Measurements from ENCODE around the gene COBLL1.

Gene COBLL1

GRCh38 chr2:164705412-164706167 lies 136.0 kb downstream of the COBLL1 start:
- H3K79me2 ChIP-seq (ENCODE audit: insufficient read depth, low read length): no peaks in the 10 kb centered on the region
- H2AFZ ChIP-seq (ENCODE audit: low read length): no peak overlapping the region
- no peaks in the 10 kb centered on the region for H3K4me1 ChIP-seq (ENCODE audit: insufficient read depth, low read length, severe bottlenecking)
- H3K4me3 ChIP-seq (ENCODE audit: low read depth, low read length, poor library complexity, severe bottlenecking): no peak overlapping the region
- no peaks in the 10 kb centered on the region for H3K9me3 ChIP-seq (ENCODE audit: low read length)
- no peak overlapping the region for H3K9ac ChIP-seq (ENCODE audit: low read length)
- no peaks in the 10 kb centered on the region for H3K36me3 ChIP-seq (ENCODE audit: insufficient read depth, low read length)
- no peaks in the 10 kb centered on the region for H4K20me1 ChIP-seq (ENCODE audit: insufficient read depth, low read length)
- no peaks in the 10 kb centered on the region for H3F3A ChIP-seq (ENCODE audit: insufficient read depth, low read length)
- TF ChIP-seq, protein P1, sequence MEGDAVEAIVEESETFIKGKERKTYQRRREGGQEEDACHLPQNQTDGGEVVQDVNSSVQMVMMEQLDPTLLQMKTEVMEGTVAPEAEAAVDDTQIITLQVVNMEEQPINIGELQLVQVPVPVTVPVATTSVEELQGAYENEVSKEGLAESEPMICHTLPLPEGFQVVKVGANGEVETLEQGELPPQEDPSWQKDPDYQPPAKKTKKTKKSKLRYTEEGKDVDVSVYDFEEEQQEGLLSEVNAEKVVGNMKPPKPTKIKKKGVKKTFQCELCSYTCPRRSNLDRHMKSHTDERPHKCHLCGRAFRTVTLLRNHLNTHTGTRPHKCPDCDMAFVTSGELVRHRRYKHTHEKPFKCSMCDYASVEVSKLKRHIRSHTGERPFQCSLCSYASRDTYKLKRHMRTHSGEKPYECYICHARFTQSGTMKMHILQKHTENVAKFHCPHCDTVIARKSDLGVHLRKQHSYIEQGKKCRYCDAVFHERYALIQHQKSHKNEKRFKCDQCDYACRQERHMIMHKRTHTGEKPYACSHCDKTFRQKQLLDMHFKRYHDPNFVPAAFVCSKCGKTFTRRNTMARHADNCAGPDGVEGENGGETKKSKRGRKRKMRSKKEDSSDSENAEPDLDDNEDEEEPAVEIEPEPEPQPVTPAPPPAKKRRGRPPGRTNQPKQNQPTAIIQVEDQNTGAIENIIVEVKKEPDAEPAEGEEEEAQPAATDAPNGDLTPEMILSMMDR (IDR thresholded peaks at IDR 0.05; ENCODE audit: low read length): no peak
- TF ChIP-seq EZH2 (IDR thresholded peaks at IDR 0.05; ENCODE audit: borderline replicate concordance, low read length): no peak
- no peak overlapping the region for H3K27ac ChIP-seq (ENCODE audit: low read depth, low read length, poor library complexity, severe bottlenecking)
- H3K9me2 ChIP-seq (ENCODE audit: low read depth, low read length): no peaks in the 10 kb centered on the region
- no peak overlapping the region for H3K4me2 ChIP-seq (ENCODE audit: low read length)
- H3K27me3 ChIP-seq (ENCODE audit: insufficient read depth, low read length): no peaks in the 10 kb centered on the region

- H4K20me1 ChIP-seq (ENCODE audit: insufficient read depth, low read length): no peaks in the 10 kb centered on the region
- TF ChIP-seq EZH2 (IDR thresholded peaks at IDR 0.05; ENCODE audit: borderline replicate concordance, low read length): no peak
- TF ChIP-seq, protein P1 (IDR thresholded peaks at IDR 0.05; ENCODE audit: low read length): no peak
- H3K27ac ChIP-seq (ENCODE audit: low read depth, low read length, poor library complexity, severe bottlenecking): no peak overlapping the region
- no peaks in the 10 kb centered on the region for H3K27me3 ChIP-seq (ENCODE audit: insufficient read depth, low read length)
- H3K4me2 ChIP-seq (ENCODE audit: low read length): no peak overlapping the region
- H3K79me2 ChIP-seq (ENCODE audit: insufficient read depth, low read length): no peaks in the 10 kb centered on the region
- H3K4me3 ChIP-seq (ENCODE audit: low read depth, low read length, poor library complexity, severe bottlenecking): no peak overlapping the region
- H3K9me2 ChIP-seq (ENCODE audit: low read depth, low read length): no peaks in the 10 kb centered on the region
- no peak overlapping the region for H3K9ac ChIP-seq (ENCODE audit: low read length)
- H2AFZ ChIP-seq (ENCODE audit: low read length): no peak overlapping the region
- no peaks in the 10 kb centered on the region for H3K4me1 ChIP-seq (ENCODE audit: insufficient read depth, low read length, severe bottlenecking)
- H3F3A ChIP-seq (ENCODE audit: insufficient read depth, low read length): no peaks in the 10 kb centered on the region
- H3K36me3 ChIP-seq (ENCODE audit: insufficient read depth, low read length): no peaks in the 10 kb centered on the region
- H3K9me3 ChIP-seq (ENCODE audit: low read length): no peaks in the 10 kb centered on the region
Observed at GRCh38 chr2:164703915-164704706, 137.5 kb downstream of the COBLL1 start.

DNA sequence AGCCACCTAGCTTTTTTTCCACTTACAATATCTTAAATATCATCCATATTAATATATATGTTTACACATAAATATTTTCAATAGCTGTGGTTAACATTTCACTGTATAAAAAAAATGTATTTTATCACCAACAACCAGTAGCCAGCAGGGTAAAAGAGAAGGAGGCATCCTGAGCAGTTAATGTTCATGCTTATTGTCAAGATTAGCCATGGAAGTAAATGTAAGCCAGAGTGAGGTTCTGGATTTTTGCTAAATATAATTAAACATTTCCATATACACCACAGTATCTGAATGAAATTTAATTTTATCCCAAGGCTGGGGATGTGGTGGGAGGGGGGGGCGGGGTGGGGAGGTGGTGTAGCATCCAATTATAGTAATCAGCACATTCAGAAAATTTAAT lies 140.1 kb downstream of the COBLL1 start:
- H3K36me3 ChIP-seq (ENCODE audit: insufficient read depth, low read length): no peaks in the 10 kb centered on the region
- H3K4me3 ChIP-seq (ENCODE audit: low read depth, low read length, poor library complexity, severe bottlenecking): no peak overlapping the region
- no peak overlapping the region for H2AFZ ChIP-seq (ENCODE audit: low read length)
- H3K9me2 ChIP-seq (ENCODE audit: low read depth, low read length): no peaks in the 10 kb centered on the region
- no peak overlapping the region for H3K9ac ChIP-seq (ENCODE audit: low read length)
- no peak overlapping the region for H3K4me2 ChIP-seq (ENCODE audit: low read length)
- no peaks in the 10 kb centered on the region for H4K20me1 ChIP-seq (ENCODE audit: insufficient read depth, low read length)
- H3K9me3 ChIP-seq (ENCODE audit: low read length): no peaks in the 10 kb centered on the region
- H3F3A ChIP-seq (ENCODE audit: insufficient read depth, low read length): no peaks in the 10 kb centered on the region
- no peak for TF ChIP-seq EZH2 (IDR thresholded peaks at IDR 0.05; ENCODE audit: borderline replicate concordance, low read length)
- TF ChIP-seq, protein P1 (IDR thresholded peaks at IDR 0.05; ENCODE audit: low read length): no peak
- no peaks in the 10 kb centered on the region for H3K4me1 ChIP-seq (ENCODE audit: insufficient read depth, low read length, severe bottlenecking)
- H3K27me3 ChIP-seq (ENCODE audit: insufficient read depth, low read length): no peaks in the 10 kb centered on the region
- no peak overlapping the region for H3K27ac ChIP-seq (ENCODE audit: low read depth, low read length, poor library complexity, severe bottlenecking)
- no peaks in the 10 kb centered on the region for H3K79me2 ChIP-seq (ENCODE audit: insufficient read depth, low read length)

Measured in OCI-LY1 (cell line).